Liver (tissue), 9 donors: ENCODE data around the gene SMG6. TPM values are rescaled to one million over a fixed set of nuclear protein-coding genes. Genes with fewer than 3 reads are reported as not detected.

Experiments
- DNase-seq: peaks from one replicate; pipeline ENCODE4 v3.0.0-alpha.2; 2017; ENCODE audit warnings: low spot score
- H3K27ac ChIP-seq, 2 donors: one replicate each; pipeline ENCODE4 v1.7.0; 2013; ENCODE audit warnings: inconsistent platforms in 2 of 2, low read length in 2 of 2, control low read depth in 1 of 2, low read depth in 1 of 2, mild to moderate bottlenecking in 1 of 2
- H3K27me3 ChIP-seq, 4 donors: one replicate each; pipeline versions ENCODE4 v1.6.1 to v1.7.0; 2013; ENCODE audit warnings: low read length in 3 of 4, inconsistent platforms in 1 of 4, mild to moderate bottlenecking in 1 of 4, moderate library complexity in 1 of 4; ENCODE audit not compliant: control insufficient read depth in 4 of 4, insufficient read depth in 4 of 4
- H3K36me3 ChIP-seq, 4 donors: one replicate each; pipeline versions ENCODE4 v1.6.1 to v1.7.0; 2013; ENCODE audit warnings: low read length in 3 of 4, mild to moderate bottlenecking in 3 of 4, low read depth in 1 of 4, moderate library complexity in 1 of 4; ENCODE audit not compliant: control insufficient read depth in 4 of 4, insufficient read depth in 3 of 4
- H3K4me1 ChIP-seq, 4 donors: one replicate each; pipeline versions ENCODE4 v1.6.1 to v1.7.0; 2013; ENCODE audit warnings: low read length in 3 of 4, mild to moderate bottlenecking in 3 of 4, moderate library complexity in 1 of 4; ENCODE audit not compliant: control insufficient read depth in 4 of 4, insufficient read depth in 4 of 4
- H3K4me3 ChIP-seq, 3 donors: one replicate each; pipeline versions ENCODE4 v1.6.1 to v1.7.0; 2013; ENCODE audit warnings: low read length in 3 of 3, control low read depth in 1 of 3, low read depth in 1 of 3, mild to moderate bottlenecking in 1 of 3
- H3K9ac ChIP-seq, 2 donors: one replicate each; pipeline ENCODE4 v1.7.0; 2013; ENCODE audit warnings: low read length in 2 of 2, mild to moderate bottlenecking in 2 of 2, moderate library complexity in 2 of 2, control low read depth in 1 of 2, low read depth in 1 of 2
- H3K9me3 ChIP-seq, 4 donors: one replicate each; pipeline versions ENCODE4 v1.6.1 to v1.7.0; 2013; ENCODE audit warnings: low read length in 3 of 4; ENCODE audit not compliant: control insufficient read depth in 4 of 4
- EGR1 ChIP-seq, 2 donors: IDR thresholded peaks; 2 replicates each; pipeline ENCODE4 v1.6.1; 2016 to 2018; ENCODE audit warnings: antibody characterized with exemption in 2 of 2, low read depth in 2 of 2
- FOXA1 ChIP-seq: IDR thresholded peaks from 2 replicates; pipeline ENCODE4 v1.6.1; 2016; ENCODE audit warnings: antibody characterized with exemption
- FOXA2 ChIP-seq: IDR thresholded peaks from 2 replicates; pipeline ENCODE4 v1.6.1; 2016; ENCODE audit warnings: antibody characterized with exemption
- GABPA ChIP-seq, 2 donors: IDR thresholded peaks in 1 of 2; conservative IDR thresholded peaks in 1 of 2; 2 replicates each; pipeline ENCODE4 v1.6.1; 2016; ENCODE audit warnings: antibody characterized with exemption in 2 of 2, mild to moderate bottlenecking in 1 of 2, moderate library complexity in 1 of 2
- HNF4A ChIP-seq, 2 donors: conservative IDR thresholded peaks; 2 replicates each; pipeline ENCODE4 v1.6.1; 2016; ENCODE audit warnings: antibody characterized with exemption in 2 of 2, mild to moderate bottlenecking in 2 of 2
- HNF4G ChIP-seq: IDR thresholded peaks from 2 replicates; pipeline ENCODE4 v1.6.1; 2016; ENCODE audit warnings: antibody characterized with exemption
- JUND ChIP-seq, 2 donors: IDR thresholded peaks; 2 replicates each; pipeline ENCODE4 v1.6.1; 2016; ENCODE audit warnings: antibody characterized with exemption in 2 of 2
- NR2F2 ChIP-seq: IDR thresholded peaks from 2 replicates; pipeline ENCODE4 v1.6.1; 2016; ENCODE audit warnings: antibody characterized with exemption
- RAD21 ChIP-seq, 2 donors: IDR thresholded peaks; 2 replicates each; pipeline ENCODE4 v1.6.1; 2016; ENCODE audit warnings: antibody characterized with exemption in 2 of 2, mild to moderate bottlenecking in 2 of 2
- RXRA ChIP-seq, 2 donors: IDR thresholded peaks; 2 replicates each; pipeline ENCODE4 v1.6.1; 2017 to 2018; ENCODE audit warnings: antibody characterized with exemption in 2 of 2, mild to moderate bottlenecking in 1 of 2
- SP1 ChIP-seq: IDR thresholded peaks from 2 replicates; pipeline ENCODE4 v1.6.1; 2018; ENCODE audit warnings: antibody characterized with exemption, mild to moderate bottlenecking
- TAF1 ChIP-seq: conservative IDR thresholded peaks from 2 replicates; pipeline ENCODE4 v1.6.1; 2016; ENCODE audit warnings: antibody characterized with exemption, mild to moderate bottlenecking
- YY1 ChIP-seq: IDR thresholded peaks from 2 replicates; pipeline ENCODE4 v1.6.1; 2016; ENCODE audit warnings: antibody characterized with exemption, mild to moderate bottlenecking
- WGBS: extraction: QIAGEN DNeasy Blood & Tissue Kit; methylation state at CpG from one replicate; pipeline ENCODE4 v1.1.7; 2013; 5-methylcytosine and 5-hydroxymethylcytosine counted together
- polyA plus RNA-seq, 2 donors: library from polyadenylated mRNA; stranded (reverse) in 1 of 2; unstranded in 1 of 2; fragments of 200-250 nt in 1 of 2; fragments of >200 nt in 1 of 2; fragmentation: Nextera tagmentation in 1 of 2; extraction: Ambion mirVana in 1 of 2; gene quantifications; one replicate each; pipeline versions ENCODE4 v1.2.1 to v1.2.3, GENCODE V29; 2013 to 2015
- total RNA-seq, 2 donors: library from RNA; depleted of rRNA; stranded (reverse); fragments of >200 nt; gene quantifications; one replicate each; pipeline ENCODE4 v1.2.3, GENCODE V29; 2014
- TF ChIP-seq, protein P1 (sequence below): IDR thresholded peaks from 2 replicates; pipeline ENCODE4 v1.6.1; 2016; ENCODE audit warnings: antibody characterized with exemption
- TF ChIP-seq, protein P2 (sequence below): IDR thresholded peaks from 2 replicates; pipeline ENCODE4 v1.6.1; 2016; ENCODE audit warnings: antibody characterized with exemption
- TF ChIP-seq, protein P3 (sequence below): fragments of 150-350 bp; IDR thresholded peaks from 2 replicates; pipeline ENCODE4 v1.5.1; 2017; ENCODE audit warnings: improper control_type of control experiment, low read depth, low read length; ENCODE audit not compliant: missing input control
- TF ChIP-seq, protein P4 (sequence below): IDR thresholded peaks from 2 replicates; pipeline ENCODE4 v1.6.1; 2016; ENCODE audit warnings: antibody characterized with exemption
- TF ChIP-seq, protein P5 (sequence below): IDR thresholded peaks from 2 replicates; pipeline ENCODE4 v1.6.1; 2016; ENCODE audit warnings: antibody characterized with exemption, mild to moderate bottlenecking
- donor health status: healthy.
- donor health status: healthy.
- donor health status: healthy.
- donor health status: healthy.
- donor health status: healthy.

The SMG6 gene
- total and polyA plus RNA-seq, 4 donors = 4.9 to 12.0 (median 8.2) TPM

DNA sequence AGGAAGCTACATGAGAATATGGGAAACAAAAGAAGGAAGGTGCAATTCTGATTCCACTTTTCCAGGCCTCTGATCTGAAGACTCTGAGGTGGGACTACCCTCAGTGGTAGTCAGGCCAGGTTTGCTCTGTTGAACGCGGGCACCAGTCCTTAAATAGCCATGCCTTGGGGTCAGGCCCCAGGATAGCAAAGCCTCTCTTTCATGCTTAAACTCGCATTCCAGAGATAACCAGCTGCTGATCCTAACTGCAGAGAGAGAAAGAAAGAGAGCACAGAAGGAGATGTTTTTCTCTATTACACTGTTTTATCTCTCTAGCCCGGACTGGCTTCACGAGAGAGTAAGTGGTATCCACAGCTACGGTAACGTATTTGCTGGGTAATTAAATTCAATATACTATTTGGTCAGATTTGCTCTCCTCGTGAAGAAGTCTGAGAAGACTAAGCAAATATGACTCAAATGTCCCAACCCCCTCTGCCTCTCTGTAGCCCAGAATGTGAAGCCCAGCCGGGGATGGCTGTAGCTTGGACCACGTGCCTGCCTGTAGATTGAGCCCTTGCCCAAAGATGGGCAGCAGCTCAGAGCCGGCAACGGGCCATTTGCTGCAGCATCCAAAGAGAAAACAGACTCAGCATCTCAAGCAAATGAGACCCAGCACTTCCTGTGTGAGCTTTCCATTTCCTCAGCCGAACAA lies 122.2 kb downstream of the SMG6 start:
- no peak for DNase-seq
- peaks cover 15 to 44% (median 39%) of the 10 kb centered on the region in 4 donors for H3K4me1 ChIP-seq
- 76% methylated on average over 13 of the region's 13 CpGs for WGBS

More for the DNA sequence above, 122.2 kb downstream of the SMG6 start:
- TF ChIP-seq, protein P1, sequence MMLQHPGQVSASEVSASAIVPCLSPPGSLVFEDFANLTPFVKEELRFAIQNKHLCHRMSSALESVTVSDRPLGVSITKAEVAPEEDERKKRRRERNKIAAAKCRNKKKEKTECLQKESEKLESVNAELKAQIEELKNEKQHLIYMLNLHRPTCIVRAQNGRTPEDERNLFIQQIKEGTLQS = no peak
- no peak for TF ChIP-seq TAF1
- TF ChIP-seq HNF4A (conservative IDR thresholded peaks at IDR 0.05) = no peak
- TF ChIP-seq, protein P2, sequence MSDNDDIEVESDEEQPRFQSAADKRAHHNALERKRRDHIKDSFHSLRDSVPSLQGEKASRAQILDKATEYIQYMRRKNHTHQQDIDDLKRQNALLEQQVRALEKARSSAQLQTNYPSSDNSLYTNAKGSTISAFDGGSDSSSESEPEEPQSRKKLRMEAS = no peak
- TF ChIP-seq JUND (IDR thresholded peaks at IDR 0.05) = peak in 1 of 2 donors; percentile 7
- TF ChIP-seq, protein P3, sequence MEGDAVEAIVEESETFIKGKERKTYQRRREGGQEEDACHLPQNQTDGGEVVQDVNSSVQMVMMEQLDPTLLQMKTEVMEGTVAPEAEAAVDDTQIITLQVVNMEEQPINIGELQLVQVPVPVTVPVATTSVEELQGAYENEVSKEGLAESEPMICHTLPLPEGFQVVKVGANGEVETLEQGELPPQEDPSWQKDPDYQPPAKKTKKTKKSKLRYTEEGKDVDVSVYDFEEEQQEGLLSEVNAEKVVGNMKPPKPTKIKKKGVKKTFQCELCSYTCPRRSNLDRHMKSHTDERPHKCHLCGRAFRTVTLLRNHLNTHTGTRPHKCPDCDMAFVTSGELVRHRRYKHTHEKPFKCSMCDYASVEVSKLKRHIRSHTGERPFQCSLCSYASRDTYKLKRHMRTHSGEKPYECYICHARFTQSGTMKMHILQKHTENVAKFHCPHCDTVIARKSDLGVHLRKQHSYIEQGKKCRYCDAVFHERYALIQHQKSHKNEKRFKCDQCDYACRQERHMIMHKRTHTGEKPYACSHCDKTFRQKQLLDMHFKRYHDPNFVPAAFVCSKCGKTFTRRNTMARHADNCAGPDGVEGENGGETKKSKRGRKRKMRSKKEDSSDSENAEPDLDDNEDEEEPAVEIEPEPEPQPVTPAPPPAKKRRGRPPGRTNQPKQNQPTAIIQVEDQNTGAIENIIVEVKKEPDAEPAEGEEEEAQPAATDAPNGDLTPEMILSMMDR = no peak
- TF ChIP-seq FOXA1 = no peak
- TF ChIP-seq, protein P4, sequence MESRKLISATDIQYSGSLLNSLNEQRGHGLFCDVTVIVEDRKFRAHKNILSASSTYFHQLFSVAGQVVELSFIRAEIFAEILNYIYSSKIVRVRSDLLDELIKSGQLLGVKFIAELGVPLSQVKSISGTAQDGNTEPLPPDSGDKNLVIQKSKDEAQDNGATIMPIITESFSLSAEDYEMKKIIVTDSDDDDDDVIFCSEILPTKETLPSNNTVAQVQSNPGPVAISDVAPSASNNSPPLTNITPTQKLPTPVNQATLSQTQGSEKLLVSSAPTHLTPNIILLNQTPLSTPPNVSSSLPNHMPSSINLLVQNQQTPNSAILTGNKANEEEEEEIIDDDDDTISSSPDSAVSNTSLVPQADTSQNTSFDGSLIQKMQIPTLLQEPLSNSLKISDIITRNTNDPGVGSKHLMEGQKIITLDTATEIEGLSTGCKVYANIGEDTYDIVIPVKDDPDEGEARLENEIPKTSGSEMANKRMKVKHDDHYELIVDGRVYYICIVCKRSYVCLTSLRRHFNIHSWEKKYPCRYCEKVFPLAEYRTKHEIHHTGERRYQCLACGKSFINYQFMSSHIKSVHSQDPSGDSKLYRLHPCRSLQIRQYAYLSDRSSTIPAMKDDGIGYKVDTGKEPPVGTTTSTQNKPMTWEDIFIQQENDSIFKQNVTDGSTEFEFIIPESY = no peak
- no peak for TF ChIP-seq YY1
- TF ChIP-seq, protein P5, sequence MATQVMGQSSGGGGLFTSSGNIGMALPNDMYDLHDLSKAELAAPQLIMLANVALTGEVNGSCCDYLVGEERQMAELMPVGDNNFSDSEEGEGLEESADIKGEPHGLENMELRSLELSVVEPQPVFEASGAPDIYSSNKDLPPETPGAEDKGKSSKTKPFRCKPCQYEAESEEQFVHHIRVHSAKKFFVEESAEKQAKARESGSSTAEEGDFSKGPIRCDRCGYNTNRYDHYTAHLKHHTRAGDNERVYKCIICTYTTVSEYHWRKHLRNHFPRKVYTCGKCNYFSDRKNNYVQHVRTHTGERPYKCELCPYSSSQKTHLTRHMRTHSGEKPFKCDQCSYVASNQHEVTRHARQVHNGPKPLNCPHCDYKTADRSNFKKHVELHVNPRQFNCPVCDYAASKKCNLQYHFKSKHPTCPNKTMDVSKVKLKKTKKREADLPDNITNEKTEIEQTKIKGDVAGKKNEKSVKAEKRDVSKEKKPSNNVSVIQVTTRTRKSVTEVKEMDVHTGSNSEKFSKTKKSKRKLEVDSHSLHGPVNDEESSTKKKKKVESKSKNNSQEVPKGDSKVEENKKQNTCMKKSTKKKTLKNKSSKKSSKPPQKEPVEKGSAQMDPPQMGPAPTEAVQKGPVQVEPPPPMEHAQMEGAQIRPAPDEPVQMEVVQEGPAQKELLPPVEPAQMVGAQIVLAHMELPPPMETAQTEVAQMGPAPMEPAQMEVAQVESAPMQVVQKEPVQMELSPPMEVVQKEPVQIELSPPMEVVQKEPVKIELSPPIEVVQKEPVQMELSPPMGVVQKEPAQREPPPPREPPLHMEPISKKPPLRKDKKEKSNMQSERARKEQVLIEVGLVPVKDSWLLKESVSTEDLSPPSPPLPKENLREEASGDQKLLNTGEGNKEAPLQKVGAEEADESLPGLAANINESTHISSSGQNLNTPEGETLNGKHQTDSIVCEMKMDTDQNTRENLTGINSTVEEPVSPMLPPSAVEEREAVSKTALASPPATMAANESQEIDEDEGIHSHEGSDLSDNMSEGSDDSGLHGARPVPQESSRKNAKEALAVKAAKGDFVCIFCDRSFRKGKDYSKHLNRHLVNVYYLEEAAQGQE = no peak
- TF ChIP-seq HNF4G = no peak
- no peak for TF ChIP-seq GABPA (IDR thresholded peaks at IDR 0.05 in 1 of 2, conservative IDR thresholded peaks at IDR 0.05 in 1 of 2)
- no peak for TF ChIP-seq EGR1 (IDR thresholded peaks at IDR 0.05; ENCODE audit: low read depth in 2 of 2)
- no peak for TF ChIP-seq RAD21 (IDR thresholded peaks at IDR 0.05)
- peak; percentile 23 for TF ChIP-seq SP1
- TF ChIP-seq RXRA (IDR thresholded peaks at IDR 0.05) = no peak
- TF ChIP-seq NR2F2 = peak; percentile 25
- TF ChIP-seq FOXA2 = no peak
- peaks cover 0 to 10% (median 5%) of the 10 kb centered on the region in 4 donors for H3K36me3 ChIP-seq
- H3K27ac ChIP-seq = peak overlapping the region; percentile 14 to 23
- H3K4me3 ChIP-seq = no peak overlapping the region
- no peaks in the 10 kb centered on the region for H3K9me3 ChIP-seq
- H3K9ac ChIP-seq = no peak overlapping the region
- H3K27me3 ChIP-seq = no peaks in the 10 kb centered on the region
